Measurements from ENCODE around the gene PRKCH.

Gene PRKCH

DNA sequence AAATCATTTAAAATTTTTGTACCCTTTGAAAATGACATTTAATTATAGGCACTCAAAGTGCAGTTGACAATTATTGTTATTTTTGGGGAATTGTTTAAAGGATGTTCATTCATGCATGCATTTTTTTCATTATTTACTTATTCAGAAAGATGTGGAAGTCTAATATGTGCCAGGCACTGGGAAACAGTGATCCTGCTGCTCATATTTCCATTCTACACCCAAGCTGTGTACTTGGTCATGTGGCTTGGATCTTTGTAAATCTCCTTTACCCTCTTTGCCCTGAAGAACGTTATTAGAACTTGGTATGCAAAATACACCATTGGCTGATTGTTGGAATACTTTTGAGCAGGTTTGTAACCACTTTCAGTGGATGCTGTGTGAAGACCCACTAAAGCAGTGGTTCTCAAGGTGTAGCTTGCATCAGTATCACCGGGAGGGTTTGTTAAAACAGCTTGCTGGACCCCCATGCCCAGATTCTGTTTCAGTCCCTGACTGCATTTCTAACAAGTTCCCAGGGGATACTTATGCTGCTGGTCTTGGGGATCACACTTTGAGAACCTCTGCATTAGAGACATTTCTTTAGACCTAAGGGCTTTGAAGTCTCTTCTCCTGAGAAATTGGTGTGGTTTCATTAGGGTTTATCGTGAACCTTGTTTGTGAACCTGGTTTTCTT, 47.5 kb downstream of the PRKCH start:
- DNase-seq, result no peak

DNA sequence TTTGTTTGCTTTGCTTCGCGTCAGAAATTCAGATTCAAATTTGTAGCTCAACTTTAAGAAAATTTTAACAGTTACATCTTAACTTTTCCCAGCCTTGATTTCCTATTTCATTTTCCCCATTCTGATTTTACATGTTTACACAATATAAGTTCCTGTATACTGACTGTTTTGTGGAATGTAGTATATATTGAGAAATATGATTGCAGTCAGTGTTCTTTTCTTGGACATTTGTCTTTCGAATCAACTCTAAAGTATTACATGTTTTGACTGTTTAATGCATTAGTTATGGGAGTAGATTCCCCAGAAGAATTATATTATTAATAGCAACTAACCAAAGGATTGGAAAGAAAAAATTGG, 48.1 kb downstream of the PRKCH start:
- DNase-seq, result no peak

DNA sequence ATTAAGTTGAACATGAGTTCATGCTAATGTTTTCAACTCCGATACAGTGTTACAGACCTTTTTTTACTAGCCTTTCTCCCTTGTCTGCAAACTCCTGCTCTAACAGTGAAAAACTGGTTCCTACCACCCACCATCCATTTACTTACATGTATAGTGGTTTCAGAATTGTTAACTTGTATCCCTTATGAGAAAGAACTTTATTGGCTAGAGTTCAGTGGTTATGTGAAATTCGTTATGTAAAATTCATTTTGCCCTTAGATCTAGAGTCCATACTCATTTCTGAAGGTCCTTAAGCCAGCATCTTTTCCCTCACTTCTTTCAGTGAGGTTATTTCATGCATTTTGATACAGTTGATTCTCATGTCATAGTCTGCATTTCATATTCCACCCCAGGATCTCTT, 51.0 kb downstream of the PRKCH start:
- no peak for DNase-seq

DNA sequence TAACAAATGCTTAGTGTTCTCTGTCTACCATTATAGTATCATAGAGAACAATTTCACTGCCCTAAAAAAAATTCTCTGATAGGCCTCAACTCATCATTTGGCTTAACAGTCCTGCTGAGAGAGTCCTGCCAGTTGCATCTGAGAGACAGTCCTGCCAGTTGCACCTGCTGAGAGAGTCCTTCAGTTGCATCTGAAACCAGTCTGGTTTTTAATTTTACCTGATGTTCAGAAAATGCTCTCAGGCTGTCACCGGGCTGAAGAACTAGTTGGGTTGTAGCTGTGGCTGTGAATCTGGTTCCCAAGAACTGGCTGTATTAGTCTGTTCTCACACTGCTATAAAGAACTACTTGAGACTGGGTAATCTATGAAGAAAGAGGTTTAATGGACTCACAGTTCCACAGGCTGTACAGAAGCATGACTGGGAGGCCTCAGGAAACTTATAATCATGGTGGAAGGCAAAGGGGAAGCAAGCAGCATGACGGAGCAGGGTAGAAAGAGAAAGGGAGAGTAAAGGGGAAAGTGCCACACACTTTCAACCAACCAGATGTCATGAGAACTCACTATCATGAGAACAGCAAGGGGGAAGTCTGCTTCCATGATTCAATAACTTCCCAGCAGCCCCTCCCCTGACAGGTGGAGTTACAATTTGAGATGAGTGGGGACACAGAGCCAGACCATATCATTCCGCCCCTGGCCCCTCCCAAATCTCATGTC, 51.6 kb downstream of the PRKCH start:
- no peak for DNase-seq

DNA sequence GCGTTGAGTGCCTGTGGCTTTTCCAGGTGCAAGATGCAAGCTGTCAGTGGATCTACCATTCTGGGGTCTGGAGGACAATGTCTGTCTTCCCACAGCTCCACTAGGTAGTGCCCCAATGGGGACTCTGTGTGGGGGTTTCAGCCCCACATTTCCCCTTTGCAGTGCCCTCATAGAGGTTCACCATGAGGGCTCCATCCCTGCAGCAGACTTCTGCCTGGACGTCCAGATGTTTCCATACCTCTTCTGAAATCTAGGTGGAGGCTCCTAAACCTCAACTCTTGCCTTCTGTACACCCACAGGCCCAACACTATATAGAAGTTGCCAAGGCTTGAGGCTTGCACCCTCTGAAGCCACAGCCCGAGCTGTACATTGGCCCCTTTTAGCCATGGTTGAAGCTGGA, 52.9 kb downstream of the PRKCH start:
- no peak for DNase-seq

DNA sequence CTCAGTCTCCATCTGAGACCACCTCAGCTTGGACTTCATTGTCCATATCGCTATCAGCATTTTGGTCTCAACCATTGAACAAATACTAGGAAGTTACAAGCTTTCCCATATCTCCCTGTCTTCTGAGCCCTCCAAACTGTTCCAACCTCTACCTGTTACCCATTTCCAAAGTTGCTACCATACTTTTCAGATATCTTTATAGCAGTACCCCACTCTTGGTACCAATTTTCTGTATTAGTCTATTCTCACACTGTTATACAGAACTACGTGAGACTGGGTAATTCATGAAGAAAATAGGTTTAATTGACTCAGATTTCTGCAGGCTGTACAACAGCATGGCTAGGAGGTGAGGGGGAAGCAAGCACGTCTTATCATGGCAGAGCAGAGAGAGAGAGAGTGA, 53.8 kb downstream of the PRKCH start:
- no peak for DNase-seq

DNA sequence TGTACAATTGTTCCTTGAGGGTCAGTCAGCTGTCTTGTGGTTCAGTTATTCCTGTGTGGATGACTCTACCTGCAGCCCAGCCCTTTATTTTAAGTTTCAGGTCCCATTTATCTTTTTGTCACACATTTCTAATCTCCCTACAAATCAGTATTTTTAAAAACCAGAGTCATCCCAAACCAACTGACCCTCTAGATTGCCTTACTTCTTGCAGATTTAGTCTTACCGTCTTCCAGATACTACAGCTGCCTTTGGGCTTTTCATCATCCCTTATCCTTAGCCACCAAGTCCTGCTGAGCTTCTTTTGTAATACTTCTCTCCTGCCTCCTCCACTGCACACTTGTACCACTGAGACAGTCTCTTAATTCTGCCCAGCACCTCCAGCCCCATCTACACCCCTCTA, 54.9 kb downstream of the PRKCH start:
- DNase-seq, result no peak

DNA sequence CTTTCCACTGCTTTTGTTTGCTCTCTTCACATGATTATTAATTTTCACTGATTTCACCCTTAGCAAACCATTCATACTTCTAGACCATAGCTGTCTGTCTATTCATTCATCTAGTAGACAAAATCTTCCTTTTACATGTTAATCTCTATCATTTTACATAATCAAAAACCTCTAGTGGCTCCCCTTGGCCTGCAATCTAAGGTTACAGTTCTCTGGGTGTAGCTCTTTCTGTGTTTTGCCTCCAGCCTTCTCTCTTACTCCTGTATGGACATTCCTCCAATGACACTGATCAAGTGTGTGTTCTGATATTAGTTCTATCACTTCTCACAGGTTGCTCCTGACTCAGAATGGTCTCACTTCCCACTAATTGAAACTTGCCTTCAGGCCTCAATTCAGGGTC, 56.4 kb downstream of the PRKCH start:
- DNase-seq, result no peak

DNA sequence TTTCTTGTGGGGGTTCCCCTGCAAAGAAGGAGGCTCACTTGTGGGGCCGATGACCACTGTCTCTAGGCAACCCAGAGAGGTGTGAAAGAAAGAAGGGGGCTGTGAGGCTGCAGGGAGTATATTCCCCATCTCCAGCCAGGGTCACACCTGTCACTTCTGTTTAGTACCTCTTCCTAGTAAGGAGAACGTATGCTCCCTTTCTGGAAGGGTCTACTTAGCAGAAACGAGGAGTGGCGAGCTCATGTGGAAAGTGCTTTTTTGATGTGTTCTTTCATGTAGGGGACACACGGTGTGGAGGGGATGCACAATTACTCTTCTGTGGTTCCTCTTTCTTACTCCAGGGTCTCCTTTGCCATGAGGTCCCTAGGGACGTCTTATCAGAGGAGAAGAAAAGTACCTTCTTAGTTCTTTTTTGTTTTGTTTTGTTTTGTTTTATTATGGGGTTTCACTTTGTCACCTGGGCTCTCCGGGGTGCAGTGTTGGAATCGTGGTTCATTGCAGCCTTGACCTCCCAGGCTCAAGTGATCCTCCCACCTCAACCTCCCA, 58.3 kb downstream of the PRKCH start:
- DNase-seq, result no peak

DNA sequence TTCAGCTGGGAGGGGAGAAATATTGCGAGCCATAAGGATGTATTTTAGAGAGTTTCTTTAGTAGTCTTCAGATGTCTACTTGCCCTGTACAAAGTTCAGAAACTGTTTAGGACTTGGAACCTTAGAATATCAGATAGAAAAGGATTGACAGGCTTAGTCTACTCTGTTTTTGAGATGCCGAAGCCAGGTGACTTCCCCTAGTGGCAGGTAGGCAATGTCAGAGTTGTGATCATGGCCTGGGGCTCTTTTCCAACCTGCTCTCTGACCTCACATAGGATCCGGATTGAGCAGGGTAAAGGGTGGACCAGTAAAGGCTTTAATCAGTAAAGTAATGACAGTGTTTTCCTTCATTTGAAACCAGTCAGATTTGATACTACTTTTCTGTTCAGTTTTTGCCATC, 59.6 kb downstream of the PRKCH start:
- DNase-seq, result no peak

DNA sequence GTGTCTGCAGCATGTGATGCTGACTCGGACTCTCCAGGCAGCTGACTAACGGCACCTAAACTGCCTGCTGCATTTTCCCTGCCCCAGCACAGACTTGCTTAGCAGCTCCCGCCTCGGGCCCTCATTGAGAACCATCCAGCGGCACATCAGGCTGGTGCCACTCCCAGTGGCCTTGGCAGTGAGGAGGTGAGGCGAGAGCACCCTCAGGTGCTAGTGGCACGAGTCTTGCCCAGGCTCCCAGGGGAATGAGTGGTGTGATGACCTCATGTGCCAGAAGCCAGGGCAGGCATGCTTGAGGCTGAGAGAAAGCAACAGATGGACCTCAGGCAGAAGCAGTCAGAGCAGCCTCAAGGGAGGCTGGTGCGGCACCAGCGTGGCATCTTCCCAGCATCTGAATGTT, 60.2 kb downstream of the PRKCH start:
- no peak for DNase-seq

DNA sequence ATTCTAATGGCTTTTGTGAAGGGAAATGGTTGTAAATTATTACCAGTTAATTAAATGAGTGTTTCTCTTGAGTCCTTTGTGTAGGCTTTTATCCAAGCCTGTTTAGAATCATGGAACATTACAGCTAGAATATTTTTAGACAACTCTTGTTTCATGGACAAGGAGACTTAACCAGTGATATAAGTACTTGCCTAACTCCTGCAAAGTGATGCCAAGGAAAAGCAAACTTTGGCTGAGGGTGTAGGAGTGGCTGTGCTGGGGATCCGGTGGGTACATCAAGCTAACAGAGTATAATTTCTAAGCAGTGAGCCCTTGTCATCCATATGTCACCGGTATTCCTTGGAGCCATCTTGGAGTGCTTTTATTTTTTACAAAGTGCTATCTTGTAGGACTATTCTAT, 61.5 kb downstream of the PRKCH start:
- DNase-seq, result no peak

DNA sequence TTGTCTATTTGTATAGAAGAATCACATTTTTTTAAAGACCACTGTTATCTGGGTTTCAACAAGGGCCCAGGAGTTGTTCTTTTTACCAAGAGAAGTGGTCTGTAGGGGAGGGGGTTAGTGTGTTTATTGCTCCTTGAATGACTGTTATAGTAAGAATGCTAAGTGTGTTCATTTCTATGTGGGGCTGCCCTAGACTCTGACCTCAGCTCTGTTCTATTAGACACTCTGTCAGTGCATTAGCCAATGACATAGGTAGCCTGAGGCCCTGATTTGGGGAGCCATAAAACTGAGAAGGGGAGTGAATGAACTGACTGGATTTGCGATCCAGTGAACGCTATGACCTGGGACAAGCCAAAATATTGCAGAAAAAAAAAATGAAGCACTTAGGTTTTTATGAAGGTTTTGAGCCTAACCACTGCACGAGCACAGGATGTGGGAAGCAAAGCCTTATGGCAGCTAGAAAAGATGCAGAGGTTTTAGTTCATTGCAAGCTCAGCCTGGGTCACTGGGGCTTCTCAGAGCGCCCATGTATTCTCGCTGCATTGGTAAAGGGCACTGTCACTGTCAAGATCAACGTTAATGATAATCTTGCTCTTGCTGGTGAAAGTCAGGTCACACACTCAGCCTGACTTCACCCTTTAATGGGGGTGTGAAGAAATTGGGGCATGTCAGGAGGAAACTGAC, 63.8 kb downstream of the PRKCH start:
- no peak for DNase-seq

DNA sequence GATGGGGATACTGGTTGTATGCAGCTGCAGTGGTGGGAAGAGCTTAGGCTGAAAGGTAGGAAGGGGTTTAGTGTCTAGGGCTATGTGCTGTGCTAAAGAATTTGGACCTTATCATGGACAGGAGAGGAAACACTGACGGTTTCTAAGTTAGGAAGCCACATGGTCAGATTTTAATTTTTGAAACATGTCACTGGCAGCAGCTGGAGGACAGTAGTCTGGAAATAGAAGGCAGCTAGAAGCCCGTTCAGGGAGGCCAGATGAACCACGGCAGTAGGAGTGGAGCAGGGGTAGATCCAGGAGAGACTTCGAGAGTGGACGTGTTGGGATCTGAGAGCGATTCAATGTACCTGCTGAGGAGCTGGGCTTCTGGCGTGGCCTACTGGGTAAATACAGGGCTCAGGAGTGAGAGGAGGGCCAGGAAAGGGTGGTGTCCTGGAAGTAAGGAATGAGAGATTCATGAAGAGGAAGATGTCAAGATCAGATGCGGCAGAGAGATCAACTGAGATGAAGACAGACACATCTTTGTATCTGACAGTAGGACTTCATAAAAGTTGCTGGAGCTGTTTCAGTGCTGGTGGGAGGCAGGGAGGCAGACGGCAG, 64.9 kb downstream of the PRKCH start:
- no peak for DNase-seq

DNA sequence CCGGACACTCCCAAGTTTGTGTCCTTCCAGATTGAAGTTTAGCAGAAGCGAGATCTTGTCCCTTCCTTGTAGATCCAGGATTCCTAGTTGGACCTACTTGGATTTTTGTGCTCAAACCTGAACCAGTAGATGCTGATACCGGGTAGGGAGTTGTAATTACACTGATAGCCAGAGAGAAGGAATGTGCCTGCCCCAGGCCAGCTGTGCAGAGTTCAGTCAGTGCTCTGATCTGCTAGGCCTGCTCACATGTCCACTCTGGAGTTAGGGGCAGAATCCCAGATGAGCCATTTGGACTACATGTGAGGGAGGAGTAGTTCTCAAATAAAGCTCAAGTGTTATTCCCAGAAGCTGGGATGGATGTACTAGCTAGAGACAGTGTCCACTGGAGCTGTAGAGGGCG, 65.7 kb downstream of the PRKCH start:
- DNase-seq, result no peak

DNA sequence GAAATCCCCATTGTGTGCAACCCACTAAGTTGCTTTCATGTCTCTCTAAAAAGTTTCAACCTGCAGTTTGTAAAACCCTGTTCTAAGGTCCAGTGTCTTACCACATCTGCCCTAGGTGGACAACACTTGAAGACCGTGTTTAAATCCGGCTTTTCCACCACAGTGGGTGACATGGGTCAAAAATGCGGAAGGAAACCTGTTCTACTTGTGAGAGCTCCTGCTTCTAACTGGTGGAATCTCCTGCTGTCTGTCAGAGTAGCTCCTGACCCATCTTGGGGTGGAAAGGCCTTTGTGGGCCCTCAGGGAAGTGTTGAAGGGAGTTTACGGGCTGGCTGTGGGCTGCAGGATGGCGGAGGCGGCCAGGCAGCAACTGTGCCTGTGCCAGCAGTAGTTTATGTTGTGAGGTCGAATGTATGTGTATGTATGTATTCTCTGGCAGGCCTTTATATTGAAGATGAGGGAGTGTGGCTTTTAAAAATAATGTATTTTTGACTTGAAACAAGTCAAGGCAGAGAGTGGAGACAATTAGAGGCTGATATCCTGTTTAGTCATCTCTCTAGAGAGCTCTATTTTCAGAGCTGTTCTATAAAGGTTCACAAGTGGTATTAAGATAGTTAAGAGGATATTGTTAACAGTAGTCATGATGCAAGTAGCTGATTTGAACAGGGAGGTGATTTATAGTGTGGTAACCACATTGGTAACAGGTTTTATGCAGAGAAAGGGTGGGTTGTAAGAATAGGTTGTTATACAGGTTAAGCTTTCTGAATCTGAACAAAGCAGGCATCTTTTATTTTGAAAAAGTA, 67.0 kb downstream of the PRKCH start:
- DNase-seq, result no peak

DNA sequence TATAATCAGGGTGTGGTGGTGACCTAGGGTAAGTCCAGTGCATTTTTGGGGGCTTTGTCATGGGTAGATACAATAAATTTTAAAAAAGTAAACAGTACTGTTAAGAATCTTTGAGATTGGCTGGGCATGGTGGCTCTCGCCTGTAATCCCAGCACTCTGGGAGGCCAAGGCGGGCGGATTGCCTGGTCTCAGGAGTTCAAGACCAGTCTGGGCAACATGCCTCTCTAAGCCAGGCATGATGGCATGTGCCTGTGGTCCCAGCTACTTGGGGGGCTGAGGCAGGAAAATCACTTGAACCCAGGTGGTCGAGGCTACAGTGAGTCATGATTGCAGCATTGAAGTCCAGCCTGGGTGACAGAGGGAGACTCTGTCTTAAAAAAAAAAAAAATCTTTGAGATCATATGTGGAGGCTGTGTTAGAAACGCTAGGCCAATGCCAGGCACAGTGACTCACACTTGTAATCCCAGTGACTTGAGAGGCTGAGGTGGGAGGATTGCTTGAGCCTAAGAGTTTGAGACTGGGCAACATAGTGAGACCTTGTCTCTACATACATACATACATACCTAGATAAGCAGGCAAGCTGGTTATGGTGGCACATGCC, 67.7 kb downstream of the PRKCH start:
- DNase-seq, result no peak

DNA sequence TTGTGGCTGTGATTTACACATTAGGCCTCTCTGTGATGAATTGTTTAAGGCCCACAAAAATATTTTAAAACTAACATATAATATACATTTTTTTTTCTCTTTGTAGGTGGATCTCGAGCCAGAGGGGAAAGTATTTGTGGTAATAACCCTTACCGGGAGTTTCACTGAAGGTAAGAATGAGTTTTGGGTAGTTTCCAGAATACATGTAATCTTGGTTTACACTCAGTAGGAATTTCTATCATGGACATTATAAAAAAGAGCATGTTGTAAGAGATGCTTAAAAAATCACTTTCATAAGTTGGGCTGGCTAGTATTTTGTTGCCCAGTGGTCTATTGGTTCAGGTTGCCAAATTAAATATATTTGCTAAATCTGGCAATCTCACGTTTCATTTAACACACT, 69.7 kb downstream of the PRKCH start:
- DNase-seq, result no peak

DNA sequence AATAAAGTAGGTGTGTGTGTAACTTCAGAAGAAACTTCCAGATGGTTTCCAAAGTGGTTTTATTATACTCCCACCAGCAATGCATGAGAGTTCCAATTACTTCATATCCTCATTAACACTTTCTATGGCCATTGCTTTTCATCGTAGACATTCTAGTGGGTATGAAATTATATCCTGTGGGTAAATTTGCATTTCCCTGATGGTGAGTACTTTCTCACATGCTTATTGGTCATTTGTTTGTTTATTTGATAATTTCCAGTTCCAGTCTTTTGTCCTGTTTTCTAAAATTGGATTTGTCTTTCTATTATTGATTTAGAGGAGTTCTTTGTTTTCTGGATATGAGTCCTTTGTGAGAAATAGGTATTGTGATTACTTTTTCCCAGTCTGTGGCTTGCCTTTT, 70.9 kb downstream of the PRKCH start:
- no peak for DNase-seq

DNA sequence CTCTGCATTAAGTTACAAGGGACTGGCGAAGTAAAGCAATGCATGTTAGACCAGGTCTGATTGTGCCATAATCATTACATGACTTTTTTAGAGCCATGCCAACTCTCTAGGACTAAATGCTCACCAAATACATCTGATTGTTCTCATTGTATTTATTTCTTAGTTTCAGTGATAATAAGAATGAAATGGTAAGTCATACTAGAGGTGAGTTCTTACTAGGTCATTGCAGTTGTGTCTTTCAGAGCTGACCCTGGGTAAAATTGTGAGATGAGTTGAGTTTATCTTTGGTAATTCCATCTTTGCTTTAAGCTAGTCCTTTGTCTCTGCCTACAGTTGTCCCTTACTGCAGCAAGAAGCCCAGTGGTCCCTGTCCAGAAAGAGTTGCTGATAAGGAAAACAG, 73.2 kb downstream of the PRKCH start:
- DNase-seq, result no peak

DNA sequence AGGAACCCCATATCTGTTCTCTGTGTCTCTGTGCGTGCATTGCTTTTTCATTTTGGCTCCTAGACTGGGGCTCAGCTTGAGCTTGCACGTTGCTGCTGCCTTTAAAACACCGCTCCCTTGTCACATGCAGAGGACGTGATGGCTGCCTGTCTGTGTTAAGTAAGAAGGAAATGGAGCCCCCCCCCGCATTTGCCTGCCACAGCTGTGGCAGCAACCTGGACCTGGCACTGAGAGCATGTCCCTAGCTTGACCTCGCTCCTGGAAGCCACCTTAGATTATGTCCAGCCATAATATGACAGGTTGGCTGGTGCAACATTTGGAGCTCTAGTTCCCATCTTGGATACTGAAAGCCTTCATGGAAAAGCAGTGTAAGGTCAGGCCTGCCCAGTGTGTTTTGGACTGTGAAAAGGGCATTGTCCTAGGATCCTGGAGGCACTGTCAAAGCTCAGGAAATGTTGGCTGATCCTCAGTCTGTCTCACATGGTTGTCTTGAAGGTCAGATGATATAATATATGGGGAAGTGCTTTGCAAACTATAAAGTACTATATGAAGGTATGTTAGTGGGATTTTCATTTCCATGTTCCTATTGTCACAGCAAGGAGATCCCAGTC, 73.8 kb downstream of the PRKCH start:
- no peak for DNase-seq

DNA sequence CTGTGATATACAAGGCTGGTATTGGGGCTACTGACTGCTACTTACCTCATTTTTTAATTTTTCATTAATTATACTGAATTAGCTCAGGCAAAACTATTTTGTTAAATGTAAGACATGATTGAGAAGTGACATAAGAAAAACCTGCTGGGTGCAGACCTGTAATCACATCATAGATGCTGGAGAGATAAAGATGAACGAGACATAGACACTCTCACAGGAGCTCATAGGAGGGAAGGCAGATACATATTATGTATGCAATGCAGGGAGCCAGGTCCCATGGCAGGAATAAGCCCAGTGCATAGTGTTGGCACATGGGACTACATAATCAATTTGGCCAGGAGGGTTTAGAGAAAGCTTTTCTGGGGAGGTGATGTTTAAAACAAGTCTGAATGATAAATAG, 74.9 kb downstream of the PRKCH start:
- no peak for DNase-seq

Data from effector CD8-positive, alpha-beta T cell (primary cell).